Stimulated activated CD4-positive, alpha-beta T cell treated with anti-CD3 and anti-CD28 coated beads, Interleukin-4, amount 100 ng/mL, for 24 hours (primary cell): Measurements from ENCODE around the gene MAPKAP1.

Experiments
- DNase-seq: peaks from one replicate; pipeline ENCODE4 v3.0.0-alpha.2; 2020

The MAPKAP1 gene

DNA sequence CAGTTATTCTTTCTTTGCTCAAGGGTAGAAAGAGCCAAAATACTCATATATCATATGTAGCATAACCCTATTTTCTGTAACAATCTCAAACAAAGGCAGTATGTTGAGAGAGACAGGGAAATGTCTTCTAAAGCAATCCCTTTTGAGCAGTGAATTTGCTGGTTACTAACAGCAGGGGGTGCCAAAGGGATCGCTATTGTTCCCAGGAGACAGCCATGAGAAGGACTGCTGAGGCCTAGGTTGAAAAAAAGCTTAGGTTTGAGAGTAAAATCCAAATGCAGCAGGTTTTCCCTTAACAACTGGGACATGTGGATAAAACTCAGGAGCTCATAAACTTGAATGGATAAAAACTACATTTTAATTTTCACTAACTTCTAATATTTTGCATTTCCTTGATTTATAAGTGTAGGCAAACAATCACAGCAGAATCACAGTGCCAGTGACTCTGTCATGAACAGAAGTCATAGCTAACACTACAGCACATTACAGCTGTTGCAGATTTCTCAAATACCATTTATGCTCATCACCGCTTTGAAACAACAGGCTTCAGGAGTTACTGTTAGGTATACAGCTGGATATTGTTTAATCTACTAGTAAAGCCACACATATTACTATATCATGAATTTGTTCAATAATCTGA lies 148.4 kb downstream of the MAPKAP1 start:
- DNase-seq, result peak; percentile 68

DNA sequence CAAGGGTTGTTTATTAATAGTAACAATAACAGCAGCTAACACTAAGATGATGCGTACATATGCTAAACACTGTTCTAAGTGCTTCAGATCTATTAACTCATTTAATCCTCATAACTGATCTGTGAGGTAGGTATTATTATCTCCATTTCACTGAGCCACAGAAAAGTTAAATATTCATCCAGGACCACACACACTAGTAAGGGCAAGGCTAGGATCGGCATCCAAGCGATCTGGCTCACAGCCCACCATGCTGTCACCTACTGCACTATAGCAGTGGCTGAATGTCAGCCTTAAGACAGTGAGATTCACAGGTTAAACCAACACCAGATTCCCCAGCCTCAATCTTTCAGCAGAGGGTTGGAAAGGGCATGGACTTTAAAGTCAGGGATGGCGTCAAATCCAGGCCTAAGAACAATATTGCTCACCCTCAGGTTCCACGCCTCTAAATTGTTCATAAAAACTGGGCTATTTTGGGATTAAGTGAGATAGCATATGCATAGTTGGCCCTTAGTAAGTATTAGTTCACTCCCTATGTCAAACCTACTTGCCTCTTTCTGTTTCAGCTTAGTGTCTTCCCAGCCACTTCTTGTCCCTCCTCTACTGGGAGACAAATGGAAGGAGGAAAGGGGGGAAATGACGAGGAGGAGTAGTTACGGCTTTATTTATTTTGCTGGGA lies 150.8 kb downstream of the MAPKAP1 start:
- no peak for DNase-seq

DNA sequence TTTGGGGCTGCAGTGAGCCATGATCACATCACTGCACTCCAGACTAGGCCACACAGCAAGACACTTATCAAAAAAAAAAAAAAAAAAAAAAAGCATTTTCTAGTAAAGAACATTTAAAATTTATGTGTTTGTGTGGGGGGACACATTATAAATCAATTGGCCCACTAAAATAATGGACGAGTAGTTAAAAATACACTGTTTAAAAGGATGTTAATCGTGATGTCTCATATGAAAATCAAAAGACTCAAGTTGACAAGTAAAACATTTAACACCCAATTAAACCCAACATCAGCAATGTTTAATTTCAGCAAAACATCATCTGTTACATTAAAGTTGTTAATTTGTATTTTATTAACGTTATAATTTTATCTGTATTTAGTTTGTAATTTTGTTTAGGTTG lies 152.3 kb downstream of the MAPKAP1 start:
- DNase-seq, result no peak

DNA sequence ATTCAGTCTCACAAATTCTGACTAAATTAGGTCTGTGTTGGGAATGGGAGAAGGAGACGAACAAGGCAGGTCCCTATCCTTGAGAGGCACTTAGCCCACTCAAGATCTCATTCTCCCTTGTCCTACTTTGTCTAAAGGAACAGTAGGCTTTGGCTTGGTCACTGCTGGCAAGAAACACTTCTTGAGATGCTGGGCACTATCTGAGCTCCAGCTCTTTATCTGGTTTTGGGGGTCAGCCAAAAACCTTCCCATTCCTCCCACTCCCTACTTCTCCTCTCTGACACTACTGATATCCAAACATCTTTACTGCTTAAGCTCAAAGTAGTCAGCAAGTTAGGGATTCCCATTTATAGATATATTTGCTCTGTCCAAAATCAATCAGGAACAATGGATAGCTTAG lies 155.2 kb downstream of the MAPKAP1 start:
- no peak for DNase-seq

- DNase-seq, result no peak
Observed at GRCh38 chr9:125549891-125550885, 156.8 kb downstream of the MAPKAP1 start.

DNA sequence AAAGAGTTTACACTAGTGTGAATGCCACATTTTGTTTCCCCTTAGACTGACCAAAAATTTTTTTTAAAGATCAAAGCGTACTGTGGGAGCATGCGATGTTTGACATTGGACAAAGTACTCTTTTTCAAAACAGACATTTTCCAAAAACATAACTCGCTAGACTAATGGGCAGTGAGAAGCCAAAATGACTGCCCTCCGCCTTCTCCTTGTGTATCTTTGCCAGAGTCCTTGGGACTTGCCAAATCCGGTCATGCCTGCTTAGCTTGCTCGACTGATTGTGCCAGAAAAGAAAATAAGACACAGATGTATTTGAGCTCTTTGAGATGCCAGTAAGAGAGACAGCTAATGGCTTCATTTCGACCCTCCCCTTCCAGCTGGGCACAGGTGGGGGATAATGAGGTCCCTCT lies 157.5 kb downstream of the MAPKAP1 start:
- no peak for DNase-seq

- no peak for DNase-seq
Observed at GRCh38 chr9:125549039-125549438, 158.0 kb downstream of the MAPKAP1 start.

DNA sequence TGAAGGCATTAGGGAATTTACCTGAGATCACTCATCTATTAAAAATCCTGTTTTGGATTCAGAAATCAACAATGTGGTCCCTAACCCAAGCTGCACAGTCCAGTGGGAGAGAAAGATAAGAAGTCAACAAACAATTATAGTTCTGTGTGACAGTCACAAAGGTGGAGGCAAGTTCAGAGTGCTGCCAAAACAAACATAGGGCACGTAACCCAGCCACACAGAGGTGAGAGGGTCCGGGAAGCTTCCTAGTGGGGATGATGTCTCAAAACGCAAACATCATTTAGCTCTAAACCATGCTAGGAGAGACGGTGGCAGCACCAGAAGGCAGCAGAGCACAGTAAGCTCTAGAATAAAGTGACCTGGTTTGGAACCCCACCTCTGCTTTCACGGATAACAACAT lies 158.9 kb downstream of the MAPKAP1 start:
- no peak for DNase-seq

GRCh38 chr9:125547368-125547767 lies 159.6 kb downstream of the MAPKAP1 start:
- DNase-seq, result no peak

- DNase-seq, result no peak
Observed at GRCh38 chr9:125545845-125546244, 161.2 kb downstream of the MAPKAP1 start.

DNA sequence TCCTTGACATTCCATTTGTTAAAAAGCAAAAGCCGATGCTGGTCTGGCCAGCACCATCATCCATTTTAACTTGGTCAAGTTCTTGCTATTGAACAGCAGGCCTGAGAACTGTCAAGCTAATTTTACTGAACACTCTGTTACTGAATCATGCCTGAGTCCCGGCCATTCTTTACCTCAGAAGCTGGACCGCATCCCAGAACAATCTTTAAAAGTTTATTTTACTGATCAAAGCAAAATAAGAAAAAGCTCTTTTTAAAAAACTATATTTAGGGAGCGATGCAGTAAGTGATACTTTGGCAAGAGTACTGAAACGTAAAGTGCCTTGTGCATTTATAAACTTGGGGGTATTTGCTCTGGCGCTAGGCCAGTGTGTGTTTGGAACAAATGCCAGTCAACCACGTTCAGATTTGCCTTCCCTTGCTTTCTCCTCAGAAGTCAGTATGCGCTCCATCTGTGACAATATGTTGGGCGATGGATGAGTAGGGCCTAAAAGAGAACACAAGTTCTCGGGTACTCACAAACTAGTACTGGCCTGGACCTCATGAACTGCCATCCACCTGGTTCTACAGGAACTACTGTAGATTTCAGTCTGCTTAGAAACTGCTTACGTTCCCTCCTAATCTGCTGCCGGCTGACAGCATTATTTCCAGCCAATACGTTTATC lies 161.9 kb downstream of the MAPKAP1 start:
- DNase-seq, result no peak

GRCh38 chr9:125544484-125544883 lies 162.5 kb downstream of the MAPKAP1 start:
- no peak for DNase-seq

GRCh38 chr9:125541840-125542243 lies 165.2 kb downstream of the MAPKAP1 start:
- no peak for DNase-seq

- no peak for DNase-seq
Observed at GRCh38 chr9:125540497-125540896, 166.5 kb downstream of the MAPKAP1 start.

DNA sequence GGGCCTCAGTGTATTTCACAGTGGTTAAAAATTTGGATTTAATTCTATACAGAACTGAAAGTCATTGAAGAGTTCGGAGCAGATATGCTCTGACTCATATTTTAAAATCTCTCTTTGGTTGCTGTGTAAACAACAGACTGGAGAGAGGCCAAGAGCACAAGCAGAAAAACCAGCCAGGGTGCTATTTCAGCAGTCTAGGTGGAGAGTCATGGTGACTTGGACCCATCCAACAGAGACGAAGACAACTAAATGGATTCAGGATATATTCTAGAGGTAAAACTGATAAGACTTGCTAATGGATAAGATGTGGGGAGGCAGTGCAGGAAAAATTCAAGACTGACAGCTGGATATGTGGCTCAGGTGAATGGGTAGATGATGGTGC lies 168.9 kb downstream of the MAPKAP1 start:
- no peak for DNase-seq

DNA sequence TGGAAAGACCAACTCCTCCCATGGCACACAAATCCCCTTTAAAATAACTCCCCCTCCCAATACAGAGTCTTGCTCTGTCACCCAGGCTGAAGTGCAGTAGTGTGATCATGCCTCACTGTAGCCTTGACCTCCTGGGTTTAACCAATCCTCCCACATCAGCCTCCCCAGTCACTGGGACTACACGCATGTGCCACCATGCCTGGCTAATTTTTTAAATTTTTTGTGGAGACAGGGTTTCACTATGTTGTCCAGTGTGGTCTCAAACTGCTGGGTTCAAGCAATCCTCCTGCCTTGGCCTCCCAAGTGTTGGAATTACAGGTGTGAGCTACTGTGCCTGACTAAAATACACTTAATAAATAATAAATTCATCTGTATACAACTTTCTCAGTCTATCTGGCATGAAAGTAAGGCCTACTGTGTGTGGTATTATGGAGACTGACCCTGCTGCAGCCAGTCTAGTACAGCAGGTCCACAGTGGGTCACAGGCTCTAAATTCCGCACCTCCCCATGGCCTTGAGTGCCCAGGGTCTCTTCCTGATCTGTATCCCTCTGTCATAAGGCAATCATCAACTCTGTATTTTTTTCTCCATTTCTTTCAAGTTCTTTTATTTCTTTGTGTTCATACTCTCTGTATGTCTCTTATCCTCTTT lies 169.4 kb downstream of the MAPKAP1 start:
- DNase-seq, result no peak

GRCh38 chr9:125536776-125537175 lies 170.2 kb downstream of the MAPKAP1 start:
- DNase-seq, result no peak

DNA sequence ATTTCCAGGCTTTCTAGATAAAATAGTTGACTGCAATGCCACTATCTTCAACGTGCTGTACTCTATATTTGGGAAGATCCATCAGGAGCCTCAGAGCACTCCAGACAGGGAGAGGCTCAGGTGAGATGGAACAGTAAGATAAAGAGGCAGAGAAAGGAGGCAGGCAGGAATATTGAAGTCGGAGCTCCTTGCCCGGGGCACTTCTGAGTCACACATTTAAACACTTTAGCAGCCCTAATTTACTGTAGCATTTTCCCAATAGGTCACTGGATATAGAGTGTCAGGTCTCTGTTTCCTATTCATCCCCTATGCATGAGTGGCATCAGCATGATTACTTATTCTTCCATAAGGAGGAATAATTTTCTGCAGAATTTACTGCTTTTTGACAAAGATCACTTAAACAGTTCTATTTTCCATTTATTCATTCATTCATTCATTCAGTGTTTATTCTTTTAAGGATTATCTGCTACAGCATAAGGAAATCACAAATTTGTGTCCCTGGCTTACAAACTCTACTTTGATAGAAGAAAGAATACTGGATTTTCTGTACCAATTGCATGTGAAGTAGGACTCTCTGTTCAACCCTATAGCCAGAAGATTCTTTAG lies 170.7 kb downstream of the MAPKAP1 start:
- DNase-seq, result no peak

GRCh38 chr9:125534971-125535701 lies 171.9 kb downstream of the MAPKAP1 start:
- no peak for DNase-seq

DNA sequence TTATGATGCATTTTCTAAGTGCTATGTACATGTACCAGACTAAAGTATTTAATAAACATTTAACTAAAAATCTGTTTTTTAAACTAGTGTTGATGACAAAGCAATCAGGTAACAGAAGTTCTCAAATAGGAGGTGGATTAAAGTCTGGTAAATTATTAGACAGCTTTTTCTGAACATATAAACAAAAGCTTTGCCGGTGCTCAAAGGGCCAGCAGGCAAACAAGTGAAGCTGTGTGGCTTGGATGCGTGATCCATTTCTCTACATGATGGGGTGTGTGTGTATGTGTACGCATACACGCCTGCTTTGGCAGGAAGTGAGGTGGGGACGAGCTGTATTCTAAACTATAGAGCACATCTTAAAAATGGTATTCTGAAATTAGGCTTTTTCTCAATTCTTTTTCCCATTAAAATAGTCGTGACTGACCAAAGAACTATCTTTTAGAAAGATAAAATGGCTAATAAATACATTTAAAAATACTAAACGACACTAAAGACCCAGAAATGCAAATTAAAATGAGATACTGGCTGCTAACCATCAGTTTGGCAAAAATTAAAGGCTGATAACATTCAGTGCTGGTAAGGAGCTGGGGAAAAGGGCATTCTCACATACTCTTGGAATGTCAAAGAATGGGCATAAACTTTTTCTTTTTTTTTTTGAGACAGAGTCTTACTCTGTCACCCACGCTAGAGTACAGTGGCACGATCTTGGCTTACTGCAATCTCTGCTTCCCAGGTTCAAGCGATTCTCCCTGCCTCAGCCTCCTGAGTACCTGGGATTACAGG lies 174.0 kb downstream of the MAPKAP1 start:
- no peak for DNase-seq

GRCh38 chr9:125532412-125532811 lies 174.6 kb downstream of the MAPKAP1 start:
- DNase-seq, result no peak
